ENCODE results near the gene RAB11B. TPM values are rescaled to one million over a fixed set of nuclear protein-coding genes. Genes with fewer than 3 reads are reported as not detected.

Gene RAB11B
- total and polyA plus RNA-seq, 2 of the 13 experiments (the other 11 are each of a cell fraction or from before 2014, with no cell fraction given) = 6.0 to 28.4 TPM

DNA sequence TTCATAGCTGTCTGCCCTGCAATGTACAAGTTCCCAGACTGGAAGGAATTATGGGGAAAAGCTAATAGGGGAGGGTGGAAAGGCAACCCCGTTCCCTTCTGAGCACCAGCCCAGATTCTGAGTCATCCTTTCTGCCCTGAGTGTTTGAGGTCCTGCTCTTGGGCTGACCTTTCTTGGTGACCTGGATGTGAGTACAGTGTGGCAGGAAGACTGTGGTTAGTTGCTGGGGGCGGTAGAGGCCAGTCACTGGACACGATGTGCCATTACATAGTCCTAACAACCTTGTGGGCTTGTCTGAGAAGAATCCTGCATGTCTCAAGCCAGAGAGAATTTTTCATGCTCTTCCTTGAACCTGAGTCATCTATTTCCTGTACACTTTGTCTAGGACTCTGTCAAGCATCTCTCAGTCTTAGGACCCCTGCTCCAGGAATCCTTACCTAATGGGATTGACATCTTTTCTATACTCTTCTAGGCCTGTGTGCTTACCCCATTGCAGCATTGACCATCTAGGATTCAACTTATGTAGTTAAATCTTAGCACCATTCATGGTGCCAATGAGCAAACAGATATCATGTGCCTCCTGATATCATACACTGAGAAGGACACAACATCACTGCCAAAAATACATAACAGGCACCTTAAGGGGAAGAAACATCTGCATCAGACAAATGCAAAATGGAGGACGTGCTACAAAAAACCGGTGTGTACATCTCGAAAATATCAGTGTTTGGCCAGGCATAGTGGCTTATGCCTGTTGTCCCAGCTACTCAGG, 34.3 kb upstream of the RAB11B start (continued):
- TF ChIP-seq ATF2 (CRISPR knock-in tag; IDR thresholded peaks at IDR 0.05) = 0 out of 2 replicates have a peak, but pooled peaks have one; percentile 20
- no peak for TF ChIP-seq TCF7L2 (IDR thresholded peaks at IDR 0.05; ENCODE audit: low read depth, low read length)
- peak; percentile 57; the same call in 1 of the 2 replicates for TF ChIP-seq TBX2 (CRISPR knock-in tag; IDR thresholded peaks at IDR 0.05; ENCODE audit: borderline replicate concordance)
- 0 out of 2 replicates have a peak, but pooled peaks have one; percentile 30 for TF ChIP-seq KDM2A (CRISPR knock-in tag; IDR thresholded peaks at IDR 0.05; ENCODE audit: borderline replicate concordance, low read depth)
- TF ChIP-seq ZFP91 (CRISPR knock-in tag; IDR thresholded peaks at IDR 0.05; ENCODE audit: borderline replicate concordance) = no peak
- peak; percentile 64; the same call in 1 of the 2 replicates for TF ChIP-seq NR2C2 (CRISPR knock-in tag; IDR thresholded peaks at IDR 0.05; ENCODE audit: borderline replicate concordance)
- TF ChIP-seq, protein P1, sequence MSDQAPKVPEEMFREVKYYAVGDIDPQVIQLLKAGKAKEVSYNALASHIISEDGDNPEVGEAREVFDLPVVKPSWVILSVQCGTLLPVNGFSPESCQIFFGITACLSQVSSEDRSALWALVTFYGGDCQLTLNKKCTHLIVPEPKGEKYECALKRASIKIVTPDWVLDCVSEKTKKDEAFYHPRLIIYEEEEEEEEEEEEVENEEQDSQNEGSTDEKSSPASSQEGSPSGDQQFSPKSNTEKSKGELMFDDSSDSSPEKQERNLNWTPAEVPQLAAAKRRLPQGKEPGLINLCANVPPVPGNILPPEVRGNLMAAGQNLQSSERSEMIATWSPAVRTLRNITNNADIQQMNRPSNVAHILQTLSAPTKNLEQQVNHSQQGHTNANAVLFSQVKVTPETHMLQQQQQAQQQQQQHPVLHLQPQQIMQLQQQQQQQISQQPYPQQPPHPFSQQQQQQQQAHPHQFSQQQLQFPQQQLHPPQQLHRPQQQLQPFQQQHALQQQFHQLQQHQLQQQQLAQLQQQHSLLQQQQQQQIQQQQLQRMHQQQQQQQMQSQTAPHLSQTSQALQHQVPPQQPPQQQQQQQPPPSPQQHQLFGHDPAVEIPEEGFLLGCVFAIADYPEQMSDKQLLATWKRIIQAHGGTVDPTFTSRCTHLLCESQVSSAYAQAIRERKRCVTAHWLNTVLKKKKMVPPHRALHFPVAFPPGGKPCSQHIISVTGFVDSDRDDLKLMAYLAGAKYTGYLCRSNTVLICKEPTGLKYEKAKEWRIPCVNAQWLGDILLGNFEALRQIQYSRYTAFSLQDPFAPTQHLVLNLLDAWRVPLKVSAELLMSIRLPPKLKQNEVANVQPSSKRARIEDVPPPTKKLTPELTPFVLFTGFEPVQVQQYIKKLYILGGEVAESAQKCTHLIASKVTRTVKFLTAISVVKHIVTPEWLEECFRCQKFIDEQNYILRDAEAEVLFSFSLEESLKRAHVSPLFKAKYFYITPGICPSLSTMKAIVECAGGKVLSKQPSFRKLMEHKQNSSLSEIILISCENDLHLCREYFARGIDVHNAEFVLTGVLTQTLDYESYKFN (CRISPR knock-in tag; conservative IDR thresholded peaks at IDR 0.05) = peak; percentile 64
- no peak for TF ChIP-seq ZNF367 (CRISPR knock-in tag; IDR thresholded peaks at IDR 0.05; ENCODE audit: borderline replicate concordance)
- TF ChIP-seq HMG20A (CRISPR knock-in tag; IDR thresholded peaks at IDR 0.05; ENCODE audit: borderline replicate concordance) = peak; percentile 63; the same call in 1 of the 2 replicates
- TF ChIP-seq, protein P2, sequence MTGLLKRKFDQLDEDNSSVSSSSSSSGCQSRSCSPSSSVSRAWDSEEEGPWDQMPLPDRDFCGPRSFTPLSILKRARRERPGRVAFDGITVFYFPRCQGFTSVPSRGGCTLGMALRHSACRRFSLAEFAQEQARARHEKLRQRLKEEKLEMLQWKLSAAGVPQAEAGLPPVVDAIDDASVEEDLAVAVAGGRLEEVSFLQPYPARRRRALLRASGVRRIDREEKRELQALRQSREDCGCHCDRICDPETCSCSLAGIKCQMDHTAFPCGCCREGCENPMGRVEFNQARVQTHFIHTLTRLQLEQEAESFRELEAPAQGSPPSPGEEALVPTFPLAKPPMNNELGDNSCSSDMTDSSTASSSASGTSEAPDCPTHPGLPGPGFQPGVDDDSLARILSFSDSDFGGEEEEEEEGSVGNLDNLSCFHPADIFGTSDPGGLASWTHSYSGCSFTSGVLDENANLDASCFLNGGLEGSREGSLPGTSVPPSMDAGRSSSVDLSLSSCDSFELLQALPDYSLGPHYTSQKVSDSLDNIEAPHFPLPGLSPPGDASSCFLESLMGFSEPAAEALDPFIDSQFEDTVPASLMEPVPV (CRISPR knock-in tag; IDR thresholded peaks at IDR 0.05) = no peak
- peak; percentile 22; the same call in 1 of the 2 replicates for TF ChIP-seq ZNF644 (CRISPR knock-in tag; IDR thresholded peaks at IDR 0.05; ENCODE audit: low read depth)
- TF ChIP-seq SOX6 (IDR thresholded peaks at IDR 0.05) = no peak
- TF ChIP-seq SOX6 (CRISPR knock-in tag; IDR thresholded peaks at IDR 0.05) = peak; percentile 69
- TF ChIP-seq, protein P3, sequence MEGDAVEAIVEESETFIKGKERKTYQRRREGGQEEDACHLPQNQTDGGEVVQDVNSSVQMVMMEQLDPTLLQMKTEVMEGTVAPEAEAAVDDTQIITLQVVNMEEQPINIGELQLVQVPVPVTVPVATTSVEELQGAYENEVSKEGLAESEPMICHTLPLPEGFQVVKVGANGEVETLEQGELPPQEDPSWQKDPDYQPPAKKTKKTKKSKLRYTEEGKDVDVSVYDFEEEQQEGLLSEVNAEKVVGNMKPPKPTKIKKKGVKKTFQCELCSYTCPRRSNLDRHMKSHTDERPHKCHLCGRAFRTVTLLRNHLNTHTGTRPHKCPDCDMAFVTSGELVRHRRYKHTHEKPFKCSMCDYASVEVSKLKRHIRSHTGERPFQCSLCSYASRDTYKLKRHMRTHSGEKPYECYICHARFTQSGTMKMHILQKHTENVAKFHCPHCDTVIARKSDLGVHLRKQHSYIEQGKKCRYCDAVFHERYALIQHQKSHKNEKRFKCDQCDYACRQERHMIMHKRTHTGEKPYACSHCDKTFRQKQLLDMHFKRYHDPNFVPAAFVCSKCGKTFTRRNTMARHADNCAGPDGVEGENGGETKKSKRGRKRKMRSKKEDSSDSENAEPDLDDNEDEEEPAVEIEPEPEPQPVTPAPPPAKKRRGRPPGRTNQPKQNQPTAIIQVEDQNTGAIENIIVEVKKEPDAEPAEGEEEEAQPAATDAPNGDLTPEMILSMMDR (CRISPR knock-in tag; IDR thresholded peaks at IDR 0.05) = peak; percentile 60
- TF ChIP-seq FOXP1 (IDR thresholded peaks at IDR 0.05) = no peak
- TF ChIP-seq FOXP1 (CRISPR knock-in tag; IDR thresholded peaks at IDR 0.05) = peak; percentile 30; the same call in 1 of the 2 replicates
- peak; percentile 43; the same call in 1 of the 2 replicates for TF ChIP-seq ZNF331 (CRISPR knock-in tag; IDR thresholded peaks at IDR 0.05)
- no peak for TF ChIP-seq ELF4 (CRISPR knock-in tag; IDR thresholded peaks at IDR 0.05; ENCODE audit: borderline replicate concordance)
- peak; percentile 97 for TF ChIP-seq RARA (CRISPR knock-in tag; IDR thresholded peaks at IDR 0.05)
- peak; percentile 41; the same call in 1 of the 2 replicates for TF ChIP-seq FOXO1 (CRISPR knock-in tag; IDR thresholded peaks at IDR 0.05)
